ENCODE results near the gene AJUBA.

Gene AJUBA

GRCh38 chr14:22985894-22986507 lies 3.6 kb upstream of the AJUBA start:
- TF ChIP-seq ZBTB7A (IDR thresholded peaks at IDR 0.05; ENCODE audit: low read depth) (no peak), NFIC (IDR thresholded peaks at IDR 0.05) (no peak), TEAD4 (IDR thresholded peaks at IDR 0.05) (no peak), REST (IDR thresholded peaks at IDR 0.05; ENCODE audit: low read depth) (no peak), TAF1 (IDR thresholded peaks at IDR 0.05; ENCODE audit: low read depth) (no peak), CEBPB (IDR thresholded peaks at IDR 0.05) (no peak), CREB1 (IDR thresholded peaks at IDR 0.05; ENCODE audit: low read depth) (no peak), EGR1 (IDR thresholded peaks at IDR 0.05) (no peak), FOXM1 (IDR thresholded peaks at IDR 0.05; ENCODE audit: borderline replicate concordance, low read depth) (no peak), EP300 (IDR thresholded peaks at IDR 0.05; ENCODE audit: borderline replicate concordance) (no peak)
- TF ChIP-seq, protein P1, sequence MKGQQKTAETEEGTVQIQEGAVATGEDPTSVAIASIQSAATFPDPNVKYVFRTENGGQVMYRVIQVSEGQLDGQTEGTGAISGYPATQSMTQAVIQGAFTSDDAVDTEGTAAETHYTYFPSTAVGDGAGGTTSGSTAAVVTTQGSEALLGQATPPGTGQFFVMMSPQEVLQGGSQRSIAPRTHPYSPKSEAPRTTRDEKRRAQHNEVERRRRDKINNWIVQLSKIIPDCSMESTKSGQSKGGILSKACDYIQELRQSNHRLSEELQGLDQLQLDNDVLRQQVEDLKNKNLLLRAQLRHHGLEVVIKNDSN (IDR thresholded peaks at IDR 0.05) = no peak

DNA sequence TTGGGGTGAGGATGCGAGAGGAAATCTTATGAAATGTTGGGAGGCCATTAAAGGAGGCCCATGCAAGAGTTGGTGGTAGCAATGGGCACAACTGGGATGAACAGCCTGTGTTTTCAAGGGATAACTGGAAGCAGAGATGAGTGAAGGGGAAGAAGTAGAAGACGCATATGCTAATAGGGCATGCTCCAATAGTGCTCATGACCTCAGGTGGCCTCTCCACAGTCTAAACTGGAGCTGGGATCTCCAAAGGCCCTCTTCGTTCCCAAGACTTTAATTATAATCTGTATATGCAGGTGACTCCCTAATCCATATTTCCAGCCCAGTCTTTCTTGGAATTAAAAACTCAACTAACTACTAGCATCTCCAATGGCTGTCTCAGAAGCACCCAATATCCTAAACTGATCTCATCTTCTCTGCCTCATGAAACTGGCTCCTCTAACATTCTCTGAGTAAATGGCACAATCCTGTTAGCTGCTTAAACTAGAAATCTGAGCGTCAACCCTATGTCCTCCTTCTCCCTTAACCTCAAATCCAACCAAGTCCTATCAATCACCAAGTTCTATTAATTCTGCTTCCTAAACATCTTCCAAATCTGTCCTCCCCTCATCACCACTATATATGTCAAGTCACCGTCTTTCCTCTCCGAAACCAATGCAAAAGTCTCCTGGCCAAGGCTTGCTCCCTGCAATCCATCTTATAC lies 2.8 kb upstream of the AJUBA start:
- TF ChIP-seq EGR1 (IDR thresholded peaks at IDR 0.05) (no peak), YY1 (IDR thresholded peaks at IDR 0.05; ENCODE audit: low read depth) (no peak), TEAD4 (IDR thresholded peaks at IDR 0.05) (no peak), EP300 (IDR thresholded peaks at IDR 0.05; ENCODE audit: borderline replicate concordance) (no peak), CEBPB (IDR thresholded peaks at IDR 0.05) (no peak), TAF1 (IDR thresholded peaks at IDR 0.05; ENCODE audit: low read depth) (no peak), TCF12 (IDR thresholded peaks at IDR 0.05; ENCODE audit: low read depth) (no peak), ZBTB7A (IDR thresholded peaks at IDR 0.05; ENCODE audit: low read depth) (no peak), FOXM1 (IDR thresholded peaks at IDR 0.05; ENCODE audit: borderline replicate concordance, low read depth) (no peak), NFIC (IDR thresholded peaks at IDR 0.05) (no peak), REST (IDR thresholded peaks at IDR 0.05; ENCODE audit: low read depth) (no peak), RAD21 (IDR thresholded peaks at IDR 0.05; ENCODE audit: low read depth) (no peak), CREB1 (IDR thresholded peaks at IDR 0.05; ENCODE audit: low read depth) (no peak)
- TF ChIP-seq, protein P2, sequence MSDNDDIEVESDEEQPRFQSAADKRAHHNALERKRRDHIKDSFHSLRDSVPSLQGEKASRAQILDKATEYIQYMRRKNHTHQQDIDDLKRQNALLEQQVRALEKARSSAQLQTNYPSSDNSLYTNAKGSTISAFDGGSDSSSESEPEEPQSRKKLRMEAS (IDR thresholded peaks at IDR 0.05) = no peak
- TF ChIP-seq, protein P1 (IDR thresholded peaks at IDR 0.05) = no peak

- TF ChIP-seq EGR1 (IDR thresholded peaks at IDR 0.05) (no peak), NFIC (IDR thresholded peaks at IDR 0.05) (no peak), TEAD4 (IDR thresholded peaks at IDR 0.05) (no peak), TCF12 (IDR thresholded peaks at IDR 0.05; ENCODE audit: low read depth) (no peak), TAF1 (IDR thresholded peaks at IDR 0.05; ENCODE audit: low read depth) (no peak), CREB1 (IDR thresholded peaks at IDR 0.05; ENCODE audit: low read depth) (no peak), YY1 (IDR thresholded peaks at IDR 0.05; ENCODE audit: low read depth) (no peak), REST (IDR thresholded peaks at IDR 0.05; ENCODE audit: low read depth) (no peak), FOXM1 (IDR thresholded peaks at IDR 0.05; ENCODE audit: borderline replicate concordance, low read depth) (no peak), RAD21 (IDR thresholded peaks at IDR 0.05; ENCODE audit: low read depth) (no peak), CEBPB (IDR thresholded peaks at IDR 0.05) (no peak), ZBTB7A (IDR thresholded peaks at IDR 0.05; ENCODE audit: low read depth) (no peak; the same call in 1 of the 2 replicates), EP300 (IDR thresholded peaks at IDR 0.05; ENCODE audit: borderline replicate concordance) (no peak)
- TF ChIP-seq, protein P1 (IDR thresholded peaks at IDR 0.05) = no peak
- TF ChIP-seq, protein P2 (IDR thresholded peaks at IDR 0.05) = no peak
Measured at GRCh38 chr14:22981876-22982476, 375 bp downstream of the AJUBA start.
